KOPT-K1 (cell line): ENCODE results near the gene GRID2.

Experiments used
- H3K27ac ChIP-seq: fragments of 200-600 bp; sonication (generic); 2 replicates; pipeline ENCODE4 v1.5.1; 2016; ENCODE audit warnings: antibody characterized with exemption, mild to moderate bottlenecking, low read depth, low read length; ENCODE audit not compliant: poor library complexity, severe bottlenecking
- H3K36me3 ChIP-seq: fragments of 200-600 bp; sonication (generic); 2 replicates; pipeline ENCODE4 v1.5.1; 2017; ENCODE audit warnings: antibody characterized with exemption, mild to moderate bottlenecking, low read length, moderate library complexity; ENCODE audit not compliant: insufficient read depth
- H3K9me3 ChIP-seq: fragments of 200-600 bp; sonication (generic); 2 replicates; pipeline ENCODE4 v1.5.1; 2017; ENCODE audit warnings: antibody characterized with exemption, low read length, mild to moderate bottlenecking; ENCODE audit not compliant: insufficient read depth, poor library complexity, severe bottlenecking

Gene GRID2

GRCh38 chr4:93764639-93765246 is 1461.0 kb downstream of the GRID2 start:
- Histone ChIP-seq H3K36me3 (no peaks in the 10 kb centered on the region), H3K27ac (no peak overlapping the region), H3K9me3 (no peaks in the 10 kb centered on the region)

- H3K27ac ChIP-seq = no peak overlapping the region
- no peaks in the 10 kb centered on the region for H3K36me3 ChIP-seq
These were observed 1464.2 kb downstream of the GRID2 start for GRCh38 chr4:93767917-93768316.

GRCh38 chr4:93770201-93770600 is 1466.4 kb downstream of the GRID2 start:
- H3K27ac ChIP-seq = no peak overlapping the region
- H3K36me3 ChIP-seq = no peaks in the 10 kb centered on the region
- H3K9me3 ChIP-seq = no peaks in the 10 kb centered on the region

More at GRCh38 chr4:93767917-93768316, 1464.2 kb downstream of the GRID2 start:
- no peaks in the 10 kb centered on the region for H3K9me3 ChIP-seq

- H3K9me3 ChIP-seq = no peaks in the 10 kb centered on the region
- no peak overlapping the region for H3K27ac ChIP-seq
- H3K36me3 ChIP-seq = no peaks in the 10 kb centered on the region
These were observed 1468.1 kb downstream of the GRID2 start for GRCh38 chr4:93771640-93772411.

GRCh38 chr4:93772858-93773257 is 1469.1 kb downstream of the GRID2 start:
- Histone ChIP-seq H3K27ac (no peak overlapping the region), H3K9me3 (no peaks in the 10 kb centered on the region), H3K36me3 (no peaks in the 10 kb centered on the region)

GRCh38 chr4:93775551-93775950 is 1471.8 kb downstream of the GRID2 start:
- Histone ChIP-seq H3K36me3 (no peaks in the 10 kb centered on the region), H3K27ac (no peak overlapping the region), H3K9me3 (no peaks in the 10 kb centered on the region)

GRCh38 chr4:93776386-93777080 is 1472.8 kb downstream of the GRID2 start:
- Histone ChIP-seq H3K27ac (no peak overlapping the region), H3K36me3 (no peaks in the 10 kb centered on the region), H3K9me3 (no peaks in the 10 kb centered on the region)

- Histone ChIP-seq H3K27ac (no peak overlapping the region), H3K36me3 (no peaks in the 10 kb centered on the region), H3K9me3 (no peaks in the 10 kb centered on the region)
These were observed 1473.3 kb downstream of the GRID2 start for GRCh38 chr4:93777081-93777460.

GRCh38 chr4:93779228-93779627 is 1475.5 kb downstream of the GRID2 start:
- Histone ChIP-seq H3K27ac (no peak overlapping the region), H3K9me3 (no peaks in the 10 kb centered on the region), H3K36me3 (no peaks in the 10 kb centered on the region)

- no peak overlapping the region for H3K27ac ChIP-seq
- H3K9me3 ChIP-seq = no peaks in the 10 kb centered on the region
- no peaks in the 10 kb centered on the region for H3K36me3 ChIP-seq
These were observed 1476.3 kb downstream of the GRID2 start for GRCh38 chr4:93780080-93780479.

- Histone ChIP-seq H3K9me3 (no peaks in the 10 kb centered on the region), H3K27ac (no peak overlapping the region), H3K36me3 (no peaks in the 10 kb centered on the region)
These were observed 1477.4 kb downstream of the GRID2 start for GRCh38 chr4:93781198-93781597.

GRCh38 chr4:93786149-93786548 is 1482.4 kb downstream of the GRID2 start:
- Histone ChIP-seq H3K9me3 (no peaks in the 10 kb centered on the region), H3K36me3 (no peaks in the 10 kb centered on the region), H3K27ac (no peak overlapping the region)

- H3K27ac ChIP-seq = no peak overlapping the region
- H3K9me3 ChIP-seq = no peaks in the 10 kb centered on the region
- no peaks in the 10 kb centered on the region for H3K36me3 ChIP-seq
These were observed 1484.9 kb downstream of the GRID2 start for GRCh38 chr4:93788712-93789111.

- no peaks in the 10 kb centered on the region for H3K9me3 ChIP-seq
- no peak overlapping the region for H3K27ac ChIP-seq
- H3K36me3 ChIP-seq = no peaks in the 10 kb centered on the region
These were observed 1487.9 kb downstream of the GRID2 start for GRCh38 chr4:93791570-93792195.

GRCh38 chr4:93802045-93802444 is 1498.3 kb downstream of the GRID2 start:
- no peak overlapping the region for H3K27ac ChIP-seq
- H3K9me3 ChIP-seq = no peaks in the 10 kb centered on the region
- H3K36me3 ChIP-seq = no peaks in the 10 kb centered on the region
